GM18858 (cell line): ENCODE data around the gene MET.
"Not testable (repeated sequence)": the region's sequence is repeated elsewhere in the genome, so short reads cannot be mapped to it uniquely, and the experiment has no call there.

Experiments
- ATAC-seq: cut with Tn5 transposase; IDR thresholded peaks from one replicate; pipeline ENCODE4 v1.9.1; 2021; ENCODE audit not compliant: unreplicated experiment

MET gene

DNA sequence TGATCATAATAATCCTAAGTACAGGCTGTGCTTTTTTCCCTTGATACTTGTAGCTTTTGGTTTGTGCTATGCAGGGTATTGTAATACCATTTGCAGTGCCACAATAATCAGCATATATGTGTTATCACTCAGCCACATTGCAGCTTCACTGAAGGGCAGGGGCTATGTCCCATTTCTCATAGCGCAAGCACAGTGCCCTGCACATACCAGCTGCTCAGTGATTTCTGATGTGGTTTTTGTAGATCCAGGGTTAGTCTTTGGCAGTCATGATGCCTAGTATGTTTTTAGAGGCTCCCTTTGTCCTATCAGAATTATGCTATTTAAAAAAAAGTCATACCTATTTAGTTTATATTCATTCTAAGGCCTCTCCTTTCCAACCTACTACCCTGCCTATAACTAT is 25.8 kb downstream of the MET start:
- no peak for ATAC-seq

DNA sequence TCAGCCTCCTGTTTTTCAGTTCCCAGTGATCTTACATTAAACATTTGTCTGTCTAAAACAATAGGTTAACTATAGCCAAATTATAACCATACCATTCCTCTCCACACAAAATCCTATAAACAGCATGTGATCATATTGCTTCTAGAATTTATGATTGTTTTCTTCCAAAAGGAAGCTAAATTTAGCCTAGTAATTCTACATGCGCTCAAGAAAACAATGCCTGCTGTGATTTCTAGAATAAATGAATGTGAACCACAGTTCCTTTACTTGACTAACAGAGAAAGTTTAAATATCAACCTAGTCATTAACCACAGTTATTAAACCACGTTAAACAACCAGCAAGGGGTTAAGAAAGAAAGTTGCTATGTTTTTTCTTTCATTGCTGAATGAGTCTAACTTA is 26.4 kb downstream of the MET start:
- ATAC-seq: no peak

DNA sequence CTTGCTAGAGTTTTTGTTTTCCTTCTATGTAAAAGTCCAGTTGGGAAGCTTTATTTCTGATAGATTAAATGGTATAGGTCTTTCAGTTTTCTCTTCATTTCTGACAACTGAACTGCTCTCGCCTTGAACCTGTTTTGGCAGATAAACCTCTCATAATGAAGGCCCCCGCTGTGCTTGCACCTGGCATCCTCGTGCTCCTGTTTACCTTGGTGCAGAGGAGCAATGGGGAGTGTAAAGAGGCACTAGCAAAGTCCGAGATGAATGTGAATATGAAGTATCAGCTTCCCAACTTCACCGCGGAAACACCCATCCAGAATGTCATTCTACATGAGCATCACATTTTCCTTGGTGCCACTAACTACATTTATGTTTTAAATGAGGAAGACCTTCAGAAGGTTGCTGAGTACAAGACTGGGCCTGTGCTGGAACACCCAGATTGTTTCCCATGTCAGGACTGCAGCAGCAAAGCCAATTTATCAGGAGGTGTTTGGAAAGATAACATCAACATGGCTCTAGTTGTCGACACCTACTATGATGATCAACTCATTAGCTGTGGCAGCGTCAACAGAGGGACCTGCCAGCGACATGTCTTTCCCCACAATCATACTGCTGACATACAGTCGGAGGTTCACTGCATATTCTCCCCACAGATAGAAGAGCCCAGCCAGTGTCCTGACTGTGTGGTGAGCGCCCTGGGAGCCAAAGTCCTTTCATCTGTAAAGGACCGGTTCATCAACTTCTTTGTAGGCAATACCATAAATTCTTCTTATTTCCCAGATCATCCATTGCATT is 27.1 kb downstream of the MET start:
- no peak for ATAC-seq

DNA sequence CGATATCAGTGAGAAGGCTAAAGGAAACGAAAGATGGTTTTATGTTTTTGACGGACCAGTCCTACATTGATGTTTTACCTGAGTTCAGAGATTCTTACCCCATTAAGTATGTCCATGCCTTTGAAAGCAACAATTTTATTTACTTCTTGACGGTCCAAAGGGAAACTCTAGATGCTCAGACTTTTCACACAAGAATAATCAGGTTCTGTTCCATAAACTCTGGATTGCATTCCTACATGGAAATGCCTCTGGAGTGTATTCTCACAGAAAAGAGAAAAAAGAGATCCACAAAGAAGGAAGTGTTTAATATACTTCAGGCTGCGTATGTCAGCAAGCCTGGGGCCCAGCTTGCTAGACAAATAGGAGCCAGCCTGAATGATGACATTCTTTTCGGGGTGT is 27.7 kb downstream of the MET start:
- no peak for ATAC-seq

DNA sequence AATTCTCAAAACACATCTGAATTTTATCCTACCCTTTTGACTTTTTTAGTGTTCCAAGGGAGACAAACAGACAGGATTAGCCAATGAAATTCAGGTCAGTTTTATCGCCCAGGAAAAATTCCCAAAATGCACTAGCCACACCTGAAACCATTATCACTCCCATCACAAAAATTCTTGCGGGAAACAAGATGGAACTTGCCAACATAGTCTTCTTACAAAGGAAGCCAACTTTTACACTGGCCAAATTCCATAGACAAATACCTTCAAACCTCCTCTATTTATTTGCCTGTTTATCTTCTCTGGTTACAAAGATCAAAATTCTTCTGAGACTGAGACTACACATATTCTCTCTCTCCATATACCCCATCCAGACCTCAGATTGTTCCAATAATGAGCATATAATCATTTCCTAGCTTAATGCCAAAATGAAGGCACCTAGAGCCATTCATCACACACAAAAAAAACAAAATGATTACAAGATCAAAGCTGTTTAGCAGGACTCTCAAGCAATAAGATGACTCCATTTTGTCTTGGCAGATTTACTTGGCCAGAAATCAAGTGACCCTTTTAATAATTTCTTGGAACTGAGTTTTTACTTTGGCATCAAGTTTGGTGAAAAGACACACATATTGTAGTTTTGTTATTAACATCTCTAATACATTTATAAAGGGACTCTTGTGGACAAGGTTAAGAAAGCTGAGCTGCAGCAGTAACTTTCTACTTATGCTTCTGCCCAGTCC is 30.2 kb downstream of the MET start:
- ATAC-seq: no peak

DNA sequence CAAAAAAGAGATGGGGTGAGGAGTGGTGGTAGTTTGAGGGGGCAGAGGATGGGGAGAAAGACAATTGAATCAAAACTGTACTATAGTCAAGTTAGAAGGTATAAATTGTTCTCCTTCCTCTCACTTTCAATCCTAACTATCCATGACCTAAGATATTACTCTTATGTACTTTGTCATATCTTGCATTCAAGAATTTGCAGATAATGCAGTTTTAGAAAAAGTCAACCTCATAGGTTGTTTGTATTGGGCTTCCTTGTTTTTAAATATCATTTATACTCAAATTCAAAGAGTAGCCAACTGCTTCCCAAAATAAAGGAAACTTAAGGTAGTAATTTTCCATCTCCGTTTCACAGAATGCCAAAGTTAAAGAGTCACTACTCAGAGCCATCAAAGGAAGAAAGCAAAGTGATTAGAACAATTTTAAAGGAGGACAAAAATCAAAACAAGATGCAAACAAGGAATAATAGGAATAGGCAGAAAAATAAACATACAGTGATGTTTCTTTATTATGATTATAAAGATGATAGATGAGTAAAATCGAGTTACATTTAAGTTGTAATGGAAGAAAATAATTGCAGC is 32.7 kb downstream of the MET start:
- ATAC-seq: no peak

DNA sequence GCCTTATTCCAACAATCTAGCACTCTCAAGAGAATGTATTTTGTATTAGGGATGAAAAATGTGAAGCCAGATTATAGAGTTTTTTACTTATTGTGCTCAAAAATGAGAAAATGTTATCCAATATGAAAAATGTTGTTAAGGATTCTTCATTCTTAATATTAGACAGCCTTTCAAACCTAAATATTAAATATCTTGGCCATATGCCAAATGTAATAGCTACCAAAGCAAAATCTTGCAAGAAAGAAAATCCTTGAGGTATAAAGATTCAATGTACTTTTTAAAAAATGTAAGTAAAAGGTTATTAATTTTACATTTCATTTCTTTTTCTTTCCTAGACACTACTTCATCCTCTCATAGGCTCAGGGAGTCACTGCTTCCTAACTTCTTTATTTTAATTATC is 33.4 kb downstream of the MET start:
- ATAC-seq: no peak

DNA sequence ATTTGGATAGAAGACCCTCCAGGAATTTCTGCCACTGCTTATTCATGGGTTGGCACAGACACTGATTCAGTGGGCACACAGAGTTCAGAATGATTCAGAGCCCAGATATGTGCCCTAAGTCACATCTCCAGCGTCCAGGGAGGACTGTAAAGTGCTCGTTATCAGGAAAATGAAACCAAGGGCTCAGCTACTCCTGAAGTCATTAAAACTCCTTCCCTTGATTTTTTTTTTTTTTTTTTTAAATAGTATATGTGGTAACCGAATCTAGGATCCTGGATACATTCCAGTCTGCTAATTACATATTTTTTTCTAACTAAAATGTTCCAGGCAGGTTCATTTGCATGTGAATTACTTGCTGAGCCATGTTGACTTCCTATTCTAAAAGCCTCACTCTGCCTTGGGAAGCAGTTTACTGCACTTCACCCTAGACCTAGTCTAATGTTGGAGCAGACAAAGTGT is 34.7 kb downstream of the MET start:
- no peak for ATAC-seq

DNA sequence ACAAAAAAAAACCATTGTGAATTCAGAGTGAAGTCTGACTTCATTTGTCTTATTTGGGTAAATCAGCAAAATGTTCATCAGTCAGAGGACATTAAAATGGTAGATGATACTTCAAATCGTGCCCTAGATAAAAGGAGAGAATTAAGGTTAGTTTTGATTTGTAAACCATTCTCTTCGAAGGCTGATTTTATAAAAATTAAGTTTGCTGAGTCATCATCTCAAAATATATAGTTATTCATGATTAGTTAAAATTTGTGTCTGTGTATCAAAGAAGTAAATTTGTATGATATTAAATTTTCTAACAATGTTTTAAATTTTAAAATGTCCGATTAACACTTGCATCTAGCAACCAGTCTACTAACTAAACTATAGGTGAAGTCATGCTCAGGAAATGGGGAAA is 35.3 kb downstream of the MET start:
- no peak for ATAC-seq

DNA sequence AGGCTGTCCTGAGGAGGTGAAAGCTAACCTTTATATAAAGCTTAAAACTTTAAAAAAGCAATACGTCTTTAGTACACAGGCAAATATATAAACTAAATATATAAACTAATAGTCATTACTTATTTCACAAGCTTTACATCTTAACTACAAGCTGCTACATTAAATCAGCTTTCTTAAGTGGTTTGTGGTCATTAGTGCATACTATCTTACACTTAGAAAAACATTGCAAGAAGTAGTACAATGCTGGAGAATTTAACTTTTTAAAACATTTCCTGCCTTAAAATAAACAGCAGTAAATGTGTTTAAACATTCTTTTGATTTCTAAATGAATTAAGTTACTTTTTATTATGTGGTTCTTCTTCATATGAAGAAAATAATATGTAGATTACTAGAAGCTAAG is 36.3 kb downstream of the MET start:
- no peak for ATAC-seq

DNA sequence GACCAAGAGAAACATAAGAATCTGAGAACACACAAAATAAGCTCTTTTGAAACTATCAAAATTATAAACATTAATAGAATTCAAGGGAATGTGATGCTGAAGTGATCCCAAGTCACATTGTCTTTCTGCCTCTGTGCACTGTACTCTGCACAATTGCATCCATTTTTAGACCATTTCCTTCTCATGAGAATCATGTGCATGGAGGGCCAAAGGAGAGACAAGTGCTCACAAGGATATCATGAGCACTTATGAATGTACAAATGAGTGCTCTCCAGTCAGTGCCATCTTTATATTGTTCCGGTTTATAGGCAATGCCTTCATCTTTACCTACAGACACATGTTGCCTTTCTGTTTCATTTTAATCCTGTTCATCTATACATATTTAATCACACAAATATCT is 36.9 kb downstream of the MET start:
- ATAC-seq: no peak

DNA sequence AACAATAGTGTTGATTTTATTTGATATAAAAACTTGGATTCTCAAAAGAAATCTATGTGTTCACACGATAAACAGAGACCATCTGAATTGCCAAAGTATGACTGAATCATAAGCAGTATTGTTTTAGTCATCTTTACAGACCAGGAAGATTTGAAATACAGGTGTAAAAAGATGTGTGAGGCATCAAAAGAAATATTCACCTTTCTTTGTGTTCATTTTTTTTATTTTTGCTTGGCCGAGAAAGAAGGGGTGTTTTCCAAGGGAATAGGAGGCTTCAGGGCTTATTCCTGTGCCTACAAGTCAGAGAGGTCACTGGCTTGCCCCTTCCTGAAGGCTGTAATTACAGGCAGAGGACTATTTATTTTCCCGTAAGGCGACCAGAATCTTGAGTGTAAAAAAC is 37.3 kb downstream of the MET start:
- ATAC-seq: no peak

DNA sequence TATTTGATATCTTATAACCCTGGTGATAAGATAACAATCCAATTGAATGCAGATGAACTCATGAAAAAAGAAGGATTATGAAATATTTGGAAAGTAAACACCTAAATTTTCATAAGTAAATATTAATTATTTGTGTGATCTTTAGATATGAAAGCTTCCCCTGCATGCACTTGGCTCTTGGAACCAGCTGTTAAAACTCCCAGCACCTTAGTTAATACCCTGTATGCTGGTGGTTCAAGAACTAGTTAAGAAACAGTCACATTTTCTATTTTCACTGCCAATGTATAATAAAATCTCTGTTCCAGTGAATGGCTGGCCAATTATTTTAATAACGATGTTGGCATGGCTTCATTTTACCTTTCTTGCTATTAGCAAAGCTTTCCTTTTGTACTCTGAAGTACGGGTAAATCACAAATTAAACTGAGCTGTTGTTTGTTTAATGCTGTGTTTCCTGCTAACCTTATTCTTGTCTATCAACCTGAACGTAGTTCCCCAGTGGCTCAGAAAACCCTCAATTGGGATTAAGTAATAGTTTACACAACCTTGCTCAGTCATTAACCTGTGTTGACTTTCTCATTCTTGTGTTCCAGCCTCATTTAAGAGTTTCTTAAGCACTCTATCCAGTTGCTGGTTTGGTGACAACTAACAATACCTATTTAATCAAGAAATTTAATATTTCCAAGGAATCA is 38.9 kb downstream of the MET start:
- no peak for ATAC-seq

DNA sequence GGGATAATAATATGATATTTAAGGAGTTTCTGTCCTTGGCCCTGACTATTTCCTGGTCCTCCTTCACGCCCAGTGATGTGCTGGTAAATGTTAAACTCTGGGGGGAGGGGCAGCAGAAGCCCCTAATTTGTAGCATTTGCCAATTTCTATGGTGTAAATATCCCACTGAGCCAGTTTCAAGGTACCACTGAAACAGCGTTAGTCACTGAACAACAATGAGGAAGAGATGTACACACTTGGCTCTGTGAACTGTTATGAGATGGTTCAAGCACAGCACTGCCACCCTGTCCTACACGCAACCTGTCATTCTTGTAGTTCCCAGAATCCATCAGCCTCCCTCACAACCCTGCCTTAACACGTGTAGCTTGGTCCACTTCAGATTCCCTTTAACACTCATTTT is 39.8 kb downstream of the MET start:
- no peak for ATAC-seq

DNA sequence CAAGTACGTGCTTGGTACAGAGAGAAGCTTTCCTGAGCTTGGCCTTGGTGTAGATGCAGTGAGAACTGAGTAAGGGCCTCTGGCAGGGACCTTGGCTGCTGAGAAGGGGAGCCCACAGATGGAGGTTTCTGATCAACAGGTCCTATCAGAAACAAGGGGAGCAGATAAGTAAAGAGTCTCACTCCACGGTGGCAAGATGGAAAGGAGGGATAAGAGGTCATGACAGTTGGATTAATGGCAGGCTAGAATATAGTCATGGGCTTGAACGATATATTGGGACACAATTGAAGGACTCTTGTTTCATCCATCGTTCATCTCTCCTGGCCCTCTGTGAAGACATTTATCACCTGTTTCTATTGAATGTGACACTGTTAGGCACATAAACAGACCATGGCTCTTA is 41.5 kb downstream of the MET start:
- ATAC-seq: no peak

DNA sequence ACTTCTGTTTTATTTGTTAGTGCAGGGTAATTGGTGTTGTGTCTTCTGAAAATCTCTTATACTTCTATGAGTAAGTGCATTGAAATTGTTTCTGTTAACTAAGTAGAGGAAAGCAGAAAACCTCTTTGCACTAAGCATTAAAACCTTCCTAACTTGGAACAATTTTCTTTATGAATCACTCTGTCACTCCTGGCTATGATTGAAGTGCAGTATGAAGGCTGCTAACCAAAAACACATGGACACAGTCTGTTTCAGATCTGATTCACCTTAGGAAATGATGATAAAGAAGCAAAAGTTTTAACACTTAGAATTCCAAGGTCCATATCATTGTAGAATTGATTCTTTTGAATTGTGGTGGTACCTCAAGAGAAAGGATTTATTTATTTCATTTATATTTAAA is 41.9 kb downstream of the MET start:
- no peak for ATAC-seq

DNA sequence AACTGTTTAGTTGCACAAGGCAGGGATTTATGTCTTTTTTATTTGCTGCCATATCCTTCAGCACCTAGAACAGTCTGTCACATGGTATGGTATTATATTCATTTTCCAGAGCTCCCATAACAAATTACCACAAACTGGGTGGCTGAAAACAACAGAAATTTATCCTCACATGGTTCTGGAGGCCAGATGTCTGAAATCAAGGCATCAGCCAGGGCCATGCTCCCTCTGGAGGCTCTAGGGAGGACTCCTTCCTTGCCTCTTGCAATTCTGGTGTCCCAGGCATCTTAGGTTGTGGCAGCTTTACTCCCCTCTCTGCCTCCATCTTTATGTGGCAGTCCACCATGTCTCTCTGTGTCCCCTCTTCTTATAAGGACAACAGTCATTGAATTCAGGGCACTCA is 43.1 kb downstream of the MET start:
- ATAC-seq: no peak

DNA sequence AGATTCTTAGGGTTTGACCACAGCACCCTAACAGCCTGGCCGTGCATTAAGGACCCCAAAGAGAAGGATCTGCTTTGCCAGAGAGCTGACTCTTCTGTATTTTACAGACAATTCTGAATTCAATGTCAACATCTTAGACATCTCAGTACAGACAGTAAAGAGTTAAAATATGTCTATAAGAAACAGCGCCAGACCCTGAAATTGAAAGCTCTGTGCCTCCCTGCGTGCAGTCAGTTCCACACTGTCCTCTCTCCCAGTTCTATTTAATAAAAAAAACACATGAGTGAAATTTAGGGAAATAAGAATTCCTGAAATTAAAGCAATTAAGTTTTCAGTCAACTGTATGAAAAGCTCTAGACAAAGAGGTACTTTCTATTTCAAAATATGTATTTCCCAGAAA is 45.1 kb downstream of the MET start:
- ATAC-seq: no peak

DNA sequence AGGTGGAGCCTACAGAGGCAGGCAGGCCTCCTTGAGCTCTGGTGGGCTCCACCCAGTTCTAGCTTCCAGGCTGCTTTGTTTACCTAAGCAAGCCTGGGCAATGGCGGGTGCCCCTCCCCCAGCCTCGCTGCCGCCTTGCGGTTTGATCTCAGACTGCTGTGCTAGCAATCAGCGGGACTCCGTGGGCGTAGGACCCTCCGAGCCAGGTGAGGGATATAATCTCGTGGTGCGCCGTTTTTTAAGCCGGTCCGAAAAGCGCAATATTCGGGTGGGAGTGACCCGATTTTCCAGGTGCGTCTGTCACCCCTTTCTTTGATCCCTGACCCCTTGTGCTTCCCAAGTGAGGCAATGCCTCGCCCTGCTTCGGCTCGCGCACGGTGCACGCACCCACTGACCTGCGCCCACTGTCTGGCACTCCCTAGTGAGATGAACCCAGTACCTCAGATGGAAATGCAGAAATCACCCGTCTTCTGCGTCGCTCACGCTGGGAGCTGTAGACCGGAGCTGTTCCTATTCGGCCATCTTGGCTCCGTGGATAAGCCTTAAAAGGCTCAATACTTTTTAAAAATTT is 52.0 kb downstream of the MET start:
- ATAC-seq: not testable (repeated sequence)

DNA sequence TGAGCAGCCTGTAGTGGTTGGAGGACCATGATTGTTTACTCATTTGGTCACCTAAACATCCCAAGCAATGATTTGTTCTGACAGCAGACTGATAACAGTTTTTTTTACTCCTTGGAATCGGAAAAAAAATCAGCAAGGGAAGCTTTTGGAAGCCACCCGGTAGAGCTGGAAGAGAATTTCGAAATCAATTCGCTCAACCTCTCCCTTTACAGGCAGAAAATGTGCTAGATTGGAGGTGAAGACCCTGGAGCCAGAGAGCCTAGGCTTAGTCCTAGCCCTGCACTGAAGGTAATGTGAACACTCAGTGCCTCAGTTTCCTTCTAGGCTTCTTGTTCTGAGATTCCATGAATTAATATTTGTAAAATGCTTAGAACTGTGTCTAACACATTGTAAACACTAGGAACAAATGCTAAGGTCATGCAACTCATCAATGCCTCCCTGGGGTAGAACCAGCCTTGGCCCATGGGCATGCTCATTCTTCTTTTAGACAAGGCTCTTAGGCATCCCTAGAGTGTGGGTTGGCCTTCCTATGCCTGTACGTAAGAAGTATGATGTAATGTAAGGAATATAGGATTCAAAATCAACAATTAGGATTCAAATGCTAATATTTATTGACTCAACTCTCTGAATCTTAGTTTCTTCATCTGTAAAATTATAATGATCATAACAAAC is 52.7 kb downstream of the MET start:
- ATAC-seq: no peak

DNA sequence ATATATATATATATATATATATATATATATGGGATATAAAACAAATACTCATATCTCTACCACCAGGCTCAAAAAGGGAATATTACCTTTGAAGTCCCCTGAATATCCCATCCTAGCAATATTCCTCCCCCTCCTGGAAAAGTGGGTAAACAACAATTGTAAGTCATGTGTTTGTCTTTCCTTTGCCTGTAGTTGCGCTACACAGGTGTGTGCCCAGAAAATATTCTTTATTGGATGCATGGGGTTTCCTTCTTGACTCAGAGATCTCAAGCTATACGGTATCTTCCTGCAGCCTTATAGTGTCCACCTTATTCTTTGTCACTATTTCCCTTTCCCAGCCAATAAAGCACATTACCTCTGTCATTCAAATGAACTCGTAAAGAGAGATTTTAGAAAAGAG is 54.2 kb downstream of the MET start:
- no peak for ATAC-seq
